ENCODE measurements around the gene DYSF.

DNA sequence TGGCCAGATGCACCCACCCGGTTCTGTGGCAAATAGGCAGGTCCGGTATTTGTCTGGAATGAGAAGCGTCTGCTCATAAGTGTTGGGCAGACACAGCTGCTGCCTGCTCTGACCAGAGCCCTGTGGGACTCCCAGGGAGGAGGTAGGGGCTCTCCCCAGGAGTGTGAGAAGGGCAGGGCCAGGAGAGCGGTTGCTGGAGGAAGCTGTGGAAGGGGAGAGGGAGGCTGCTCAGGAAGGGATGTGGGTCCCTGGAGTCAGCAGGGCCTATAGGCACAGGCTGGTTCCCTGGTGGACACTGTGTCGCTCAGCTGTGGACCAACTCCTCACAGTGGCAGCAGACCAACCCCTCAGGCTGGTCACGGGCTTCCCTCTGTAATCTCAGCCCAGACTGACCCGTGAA is 109.2 kb downstream of the DYSF start:
- TF ChIP-seq POLR2A (IDR thresholded peaks at IDR 0.05; ENCODE audit: low read depth, low read length) = no peak
- TF ChIP-seq POLR2AphosphoS5 (IDR thresholded peaks at IDR 0.05; ENCODE audit: low read depth, low read length) = no peak
